NCI-H146 (cell line): ENCODE results near the gene ZBTB20.

Experiments
- DNase-seq: peaks from one replicate; lab custom pipeline; 2025; lab: John Stamatoyannopoulos, UW

ZBTB20 gene

DNA sequence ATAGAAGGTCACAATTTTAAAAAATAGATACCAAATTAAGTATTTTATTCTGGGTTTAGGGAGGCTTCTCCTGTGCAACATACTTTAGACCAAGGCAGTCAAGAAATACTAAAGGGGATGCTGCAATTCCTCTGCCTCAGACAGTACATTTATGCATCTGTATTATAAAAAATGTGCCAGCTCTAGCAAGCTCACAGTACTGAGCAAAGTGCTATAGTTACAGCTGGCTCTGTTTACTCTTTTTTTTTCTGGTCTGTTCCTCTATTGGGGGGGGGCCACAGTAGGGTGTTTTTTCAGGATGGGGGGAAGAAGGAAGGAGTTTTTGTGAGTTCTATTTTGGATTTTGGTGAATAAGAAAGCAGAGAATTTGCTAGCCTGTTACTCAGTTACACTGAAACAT lies 668.3 kb downstream of the ZBTB20 start:
- DNase-seq = no peak

DNA sequence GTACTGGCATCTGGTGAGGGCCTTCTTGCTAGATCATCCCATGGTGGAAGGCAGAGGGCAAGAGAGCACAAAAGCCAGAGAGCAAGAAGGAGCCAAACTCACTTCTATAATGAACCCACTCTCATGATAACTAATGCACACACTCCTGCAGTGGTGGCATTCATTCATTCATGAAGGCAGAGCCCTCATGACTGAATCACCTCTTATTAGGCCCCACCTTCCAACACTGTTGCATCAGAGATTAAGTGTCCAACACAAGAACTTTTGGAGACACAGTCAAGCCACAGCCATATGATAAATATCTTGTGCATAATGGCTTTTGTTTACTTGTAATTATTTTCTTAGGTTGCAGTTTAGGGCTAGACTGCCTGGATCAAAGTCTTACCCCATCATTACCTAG lies 670.6 kb downstream of the ZBTB20 start:
- DNase-seq = no peak

DNA sequence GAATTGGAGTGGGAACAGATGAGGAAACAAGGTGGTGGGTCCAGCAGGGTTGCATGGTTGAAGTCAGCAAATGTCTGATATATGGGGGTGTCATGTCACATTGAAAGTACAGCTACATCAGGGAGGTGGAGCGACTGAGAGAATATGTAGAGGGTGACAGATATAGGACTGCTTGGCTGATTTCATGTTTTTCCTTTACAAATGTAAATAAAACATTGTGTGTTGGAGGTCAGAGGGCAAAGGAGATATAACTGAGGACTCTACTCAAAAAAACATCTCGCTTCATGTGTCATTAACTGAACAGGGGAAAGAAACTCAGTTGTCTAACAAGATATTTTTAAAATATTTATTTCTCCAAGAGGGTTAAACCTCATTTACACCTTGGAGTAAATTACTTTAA lies 675.6 kb downstream of the ZBTB20 start:
- no peak for DNase-seq

DNA sequence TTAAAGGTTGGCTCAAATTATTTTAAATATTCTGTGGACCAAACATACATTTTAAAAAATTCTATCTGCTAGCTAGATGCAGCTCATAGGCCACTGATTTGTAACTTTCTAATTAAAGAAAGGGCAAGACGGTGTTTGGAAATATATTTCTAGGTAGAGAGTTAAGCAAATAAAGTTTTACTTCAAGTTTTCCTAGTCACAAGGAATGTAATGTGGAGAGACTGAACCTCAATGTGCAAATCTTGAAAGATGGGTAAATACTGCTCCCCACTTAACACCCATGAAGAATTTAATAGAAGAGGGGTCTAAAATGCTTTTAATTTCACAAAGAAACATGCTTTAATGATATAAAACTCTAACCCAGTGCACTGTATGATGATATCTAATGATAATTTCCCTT lies 678.0 kb downstream of the ZBTB20 start:
- DNase-seq = no peak

DNA sequence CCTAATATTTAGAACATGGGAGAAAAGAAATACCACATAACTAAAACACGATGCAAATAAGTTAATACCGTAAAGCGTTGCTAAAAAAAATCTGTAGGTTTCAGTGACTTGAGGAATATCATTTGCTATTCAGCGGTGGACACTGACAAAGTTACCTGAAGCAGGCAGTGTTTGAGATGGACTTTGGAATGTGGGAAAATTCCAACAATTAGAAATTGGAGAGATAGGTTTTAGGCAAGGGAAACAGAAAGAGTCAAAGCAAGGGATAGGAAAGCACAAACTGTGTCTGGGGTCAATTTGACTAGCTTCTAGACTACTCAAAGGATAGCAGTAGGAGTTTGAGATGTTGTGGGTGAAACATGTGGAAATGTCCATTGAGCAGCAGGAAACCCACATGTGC lies 680.3 kb downstream of the ZBTB20 start:
- no peak for DNase-seq

DNA sequence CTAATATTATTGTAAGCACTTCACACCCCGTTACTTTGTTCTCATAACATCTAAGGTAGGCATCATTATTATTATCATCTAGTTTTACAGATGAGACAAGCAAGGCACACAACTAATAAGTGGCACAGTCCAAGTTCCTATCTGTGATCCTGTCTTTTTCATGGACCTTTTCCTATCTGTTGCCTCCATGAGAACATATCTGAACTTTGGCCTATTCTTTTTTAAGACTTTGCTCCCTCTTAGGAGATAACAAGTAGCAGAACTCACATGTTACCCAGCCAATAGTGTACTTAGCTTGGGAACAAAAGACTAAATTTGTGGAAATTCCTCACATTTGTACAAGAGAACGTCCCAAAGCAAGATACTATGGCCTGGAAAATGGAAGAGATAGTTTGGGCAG lies 680.8 kb downstream of the ZBTB20 start:
- no peak for DNase-seq

DNA sequence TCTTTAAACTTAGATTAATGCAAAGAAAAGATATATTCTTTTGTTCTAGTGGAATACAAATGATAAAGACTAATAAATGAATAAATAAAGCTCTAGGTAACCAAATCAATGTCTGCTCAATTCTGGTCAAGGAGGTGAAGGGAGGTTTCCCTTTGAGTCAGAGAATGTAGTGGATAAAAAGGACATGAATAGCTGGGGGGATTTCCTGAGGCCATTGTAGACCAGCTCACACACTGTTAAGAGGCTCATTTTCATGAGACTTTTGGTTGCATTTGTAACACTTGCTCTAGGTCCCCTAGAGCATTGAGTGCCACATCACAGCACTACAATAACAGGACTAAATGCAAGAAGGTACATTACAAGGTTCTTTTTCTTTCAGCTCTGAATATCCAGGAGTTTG lies 682.5 kb downstream of the ZBTB20 start:
- DNase-seq = no peak

DNA sequence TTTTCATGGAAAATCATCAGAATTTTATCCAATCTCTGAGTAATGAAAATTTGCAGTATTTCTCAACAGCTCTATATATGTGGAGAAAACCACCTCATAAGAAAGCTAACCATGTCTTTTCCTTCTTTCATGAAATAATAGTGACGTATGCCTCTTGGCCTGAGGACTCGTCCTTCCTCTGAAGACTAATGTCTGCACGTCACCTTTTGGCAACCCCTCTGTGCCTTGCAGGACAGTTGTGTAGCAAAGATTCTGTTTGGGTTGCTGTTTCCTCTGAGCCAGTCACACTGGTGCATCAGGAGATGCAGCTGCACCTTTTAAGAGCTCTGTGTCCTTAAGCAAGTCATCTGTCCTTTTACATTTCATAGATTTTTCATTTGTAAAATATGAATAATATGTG lies 684.3 kb downstream of the ZBTB20 start:
- no peak for DNase-seq

DNA sequence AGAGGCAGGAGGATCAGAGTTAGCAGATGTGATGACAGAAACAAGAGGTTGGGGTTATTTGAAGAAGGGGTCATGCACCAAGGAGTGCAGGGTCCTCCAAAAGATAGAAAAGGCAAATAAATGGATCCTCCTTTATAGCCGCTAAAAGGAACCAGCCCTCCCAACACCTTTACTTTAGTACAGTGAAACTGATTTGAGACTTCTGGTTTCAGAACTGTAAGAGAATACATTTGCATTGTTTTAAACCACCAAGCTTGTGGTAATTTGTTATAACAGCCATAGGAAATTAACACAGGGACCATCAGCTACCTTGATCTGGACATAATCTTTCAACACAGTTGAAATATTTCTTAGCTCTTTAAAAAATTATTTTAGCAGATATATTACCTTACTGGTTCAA lies 686.6 kb downstream of the ZBTB20 start:
- no peak for DNase-seq

DNA sequence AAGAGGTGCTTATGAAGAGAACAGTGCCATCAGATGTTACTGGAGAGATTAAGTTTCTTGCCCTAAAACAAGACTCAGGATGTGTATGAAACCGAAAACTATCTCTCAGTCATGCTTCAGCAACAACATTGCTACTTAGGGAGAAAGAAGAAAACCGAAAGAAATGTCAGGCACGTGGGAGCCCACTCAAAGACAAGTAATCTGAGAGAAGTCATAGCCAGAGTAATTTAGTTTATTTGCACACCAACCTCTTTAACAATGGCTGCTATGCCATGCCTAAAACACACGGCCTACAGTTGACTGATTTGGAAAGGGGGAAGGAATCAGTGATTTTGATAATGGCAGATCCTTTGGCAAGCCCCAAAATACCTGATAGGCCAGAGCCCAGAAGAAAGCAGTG lies 690.3 kb downstream of the ZBTB20 start:
- no peak for DNase-seq

DNA sequence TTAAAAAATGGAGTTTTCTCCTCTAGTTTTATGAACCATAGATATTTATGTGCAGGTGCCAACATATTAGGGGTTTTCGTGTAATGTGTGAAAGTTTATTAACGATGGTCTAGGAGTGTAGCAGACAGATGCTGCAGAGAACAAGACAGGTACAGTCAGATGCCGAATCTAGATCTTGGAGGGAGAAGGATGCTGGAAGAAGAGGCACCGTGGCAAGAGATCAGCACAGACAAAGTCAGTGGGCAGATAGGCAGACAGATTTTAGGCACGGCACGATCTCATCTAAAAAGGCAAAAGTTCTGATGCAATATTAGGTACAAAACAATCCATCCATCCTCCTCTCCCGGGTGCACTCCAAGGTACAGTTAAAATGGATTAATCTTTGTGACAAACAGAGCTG lies 691.7 kb downstream of the ZBTB20 start:
- DNase-seq = no peak

DNA sequence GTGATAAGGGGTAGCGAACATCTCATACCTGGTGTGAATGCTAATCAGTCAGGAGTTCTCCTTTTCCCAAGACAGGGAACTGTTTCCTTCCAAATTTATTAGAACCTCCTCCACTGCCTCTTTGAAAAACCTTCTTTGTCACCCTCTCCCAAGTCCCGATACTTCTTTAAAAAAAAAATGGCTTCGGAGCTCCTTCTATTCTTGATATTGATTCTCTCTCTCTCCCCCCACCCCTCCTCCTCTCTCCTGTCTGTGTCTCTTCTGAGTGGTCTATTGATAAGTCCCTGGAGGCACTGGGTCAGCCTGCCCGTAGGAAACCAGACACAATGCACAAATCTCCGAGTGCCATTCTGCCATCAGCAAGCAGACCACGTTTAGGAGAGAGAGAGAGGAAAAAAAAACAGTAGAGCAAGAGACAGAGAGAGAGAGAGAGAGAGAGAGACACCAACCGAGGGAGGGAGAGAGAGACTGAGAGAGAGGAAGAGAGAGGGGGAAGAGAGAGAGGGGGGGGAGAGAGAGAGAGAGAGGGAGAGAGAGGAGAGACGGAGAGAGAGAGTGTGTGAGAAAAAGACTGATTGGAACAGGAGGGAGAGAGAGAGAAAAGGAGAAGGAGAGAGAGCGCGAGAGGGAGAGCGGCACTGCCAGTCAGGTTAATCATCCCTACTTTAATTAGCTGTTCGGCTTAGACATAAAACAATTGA lies 692.4 kb downstream of the ZBTB20 start:
- DNase-seq = peak; percentile 83

DNA sequence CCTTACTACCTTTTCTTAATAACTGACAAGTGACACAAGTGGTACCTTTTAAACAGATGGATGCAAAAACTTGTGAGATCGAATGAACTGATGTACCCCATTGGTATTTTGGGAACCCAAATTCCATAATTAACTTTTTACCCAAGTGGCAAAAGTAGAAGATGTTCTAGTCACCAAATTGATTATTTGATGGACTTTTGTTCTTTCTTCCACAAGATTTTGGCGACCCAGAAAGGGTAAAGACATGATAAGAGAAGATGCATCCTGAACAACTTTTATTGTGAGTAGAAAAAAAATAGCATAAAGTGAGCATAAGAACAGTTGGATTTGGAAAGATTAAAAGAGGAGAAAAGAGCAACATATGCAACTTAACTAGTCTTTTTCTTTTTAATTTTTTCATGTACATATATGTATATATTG lies 693.7 kb downstream of the ZBTB20 start:
- DNase-seq = no peak

DNA sequence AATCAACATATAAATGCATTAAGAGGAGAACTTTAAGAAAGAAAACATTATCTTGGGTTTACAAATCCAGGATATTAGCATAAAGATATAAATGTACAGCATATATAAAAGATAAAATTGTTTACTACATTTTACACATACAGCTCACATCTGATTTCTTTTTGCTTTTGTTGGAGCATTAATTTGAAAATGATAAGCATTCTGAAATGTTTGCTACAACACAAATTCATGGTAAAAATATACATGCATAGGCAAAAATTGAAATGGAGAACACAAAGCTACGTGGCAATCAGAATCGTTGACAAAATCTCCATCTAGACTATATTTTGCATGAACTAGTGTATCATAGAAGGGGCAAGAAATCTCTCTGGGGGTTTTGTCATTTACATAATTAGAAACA lies 694.2 kb downstream of the ZBTB20 start:
- DNase-seq = no peak

DNA sequence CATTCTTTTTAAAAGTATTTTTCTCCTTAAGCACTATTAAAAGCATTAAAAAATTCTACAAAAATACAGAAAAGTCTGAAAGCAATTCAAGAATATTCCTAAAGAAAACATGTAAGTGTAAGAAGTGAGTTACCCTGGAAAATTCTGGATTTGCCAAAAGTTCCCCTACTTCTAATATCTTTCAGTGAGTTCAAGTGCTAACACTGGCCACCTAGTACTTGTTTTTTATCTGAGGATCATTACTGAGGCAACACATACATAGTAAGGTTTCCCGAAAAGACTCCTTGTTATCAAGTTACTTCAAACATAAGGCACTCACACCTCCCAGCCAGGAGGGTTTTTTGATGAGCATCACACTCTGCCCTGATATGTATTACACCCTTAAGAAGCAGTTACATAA lies 694.8 kb downstream of the ZBTB20 start:
- DNase-seq = no peak

DNA sequence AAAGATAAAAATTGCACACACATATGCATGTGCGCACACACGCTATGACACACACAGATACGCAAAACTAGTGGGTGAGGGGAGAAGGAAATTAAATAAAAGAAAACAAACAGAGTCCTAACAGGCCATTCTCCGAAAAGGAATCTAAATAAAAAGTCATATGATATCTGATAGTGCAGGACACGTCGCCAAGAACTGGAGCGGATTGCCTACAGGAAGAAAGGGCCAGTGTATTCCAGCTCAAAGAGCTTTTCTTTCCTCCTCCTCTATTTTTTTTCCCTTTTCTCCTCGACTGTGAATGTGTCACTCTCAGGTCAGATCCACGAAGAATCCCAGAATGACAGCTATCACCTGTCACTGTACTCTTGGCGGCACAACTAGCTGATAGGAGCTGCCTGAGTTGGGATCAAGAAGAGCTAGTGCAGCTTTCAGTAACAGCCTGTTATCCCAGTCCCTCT lies 695.5 kb downstream of the ZBTB20 start:
- DNase-seq = peak; percentile 27

DNA sequence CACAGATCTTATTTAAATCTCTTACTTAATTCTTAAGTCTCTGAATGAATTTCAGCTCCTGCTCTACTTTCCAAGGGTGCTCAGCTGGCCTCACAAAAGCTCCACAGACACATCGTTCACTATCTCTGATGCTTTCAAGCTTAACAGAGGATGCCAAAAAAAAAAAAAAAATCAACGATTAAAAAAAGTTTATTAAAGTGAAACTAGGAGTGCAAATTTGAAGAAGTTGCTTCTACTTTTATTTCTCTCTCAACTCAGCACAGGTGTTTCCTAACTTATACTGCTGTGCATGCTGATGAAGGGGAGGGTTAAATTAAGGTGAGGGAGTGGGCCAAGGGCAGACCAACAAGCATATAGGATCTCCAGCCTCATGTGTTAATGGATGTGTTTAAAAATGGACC lies 696.0 kb downstream of the ZBTB20 start:
- no peak for DNase-seq

DNA sequence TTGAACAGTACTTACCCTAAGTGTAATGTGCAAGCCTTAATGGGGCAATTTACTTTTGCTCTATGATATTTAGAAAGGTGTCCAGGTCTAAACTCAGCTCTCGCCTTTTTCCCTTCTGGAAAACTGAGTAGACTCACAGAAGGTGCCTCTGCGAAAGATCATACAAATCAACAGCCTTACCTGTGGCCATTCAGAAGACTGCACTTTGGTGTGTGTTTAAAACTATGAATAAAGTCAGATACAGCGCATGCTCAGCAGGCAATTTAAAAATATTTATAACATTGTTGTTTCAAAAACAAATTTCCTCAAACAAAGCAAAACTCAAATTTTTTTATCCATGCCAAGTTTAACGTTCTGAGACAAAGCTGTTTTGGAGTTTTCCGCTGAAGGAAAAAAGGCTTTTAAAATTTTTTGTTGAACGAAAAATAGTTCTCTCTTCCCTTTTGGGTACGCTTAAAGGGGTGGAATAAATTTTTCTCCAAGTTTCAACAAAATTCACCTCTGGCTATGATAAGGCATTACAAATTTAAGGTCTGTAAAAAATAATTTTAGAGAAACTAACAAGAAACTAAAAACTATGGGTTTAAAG lies 697.0 kb downstream of the ZBTB20 start:
- no peak for DNase-seq

DNA sequence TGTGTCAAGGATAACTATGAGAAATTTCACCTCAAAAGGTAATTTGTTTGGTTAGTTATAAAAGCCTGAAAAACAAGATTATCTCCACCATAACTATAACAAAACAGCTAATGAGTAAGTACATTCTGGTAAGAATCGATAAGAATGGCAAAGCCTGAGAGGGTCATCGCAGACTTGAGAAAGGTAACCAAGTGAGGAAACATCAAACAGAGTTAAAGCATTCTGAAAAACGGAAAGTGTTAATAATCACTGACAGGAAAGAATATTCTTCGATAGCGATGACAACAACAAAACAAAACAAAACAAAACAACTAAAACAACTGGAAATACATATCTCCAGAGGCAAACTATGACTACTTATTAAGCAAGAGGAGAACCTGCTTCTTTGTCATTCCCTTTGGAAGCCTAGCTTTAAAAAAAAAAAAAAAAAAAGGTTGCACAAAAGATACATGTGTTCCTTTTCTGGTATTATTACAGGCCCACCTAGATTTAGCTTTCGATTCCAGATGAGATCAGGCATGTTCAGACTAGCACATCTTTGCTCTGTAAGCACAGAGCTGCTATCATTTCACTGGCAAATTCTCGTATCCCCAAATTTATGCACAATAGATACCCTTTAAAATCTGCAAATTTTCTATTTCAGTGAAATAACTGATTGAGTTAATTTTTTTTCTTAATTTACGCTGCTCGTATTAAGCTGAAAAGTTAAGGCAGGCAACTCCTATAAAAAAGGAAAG lies 697.6 kb downstream of the ZBTB20 start:
- no peak for DNase-seq

DNA sequence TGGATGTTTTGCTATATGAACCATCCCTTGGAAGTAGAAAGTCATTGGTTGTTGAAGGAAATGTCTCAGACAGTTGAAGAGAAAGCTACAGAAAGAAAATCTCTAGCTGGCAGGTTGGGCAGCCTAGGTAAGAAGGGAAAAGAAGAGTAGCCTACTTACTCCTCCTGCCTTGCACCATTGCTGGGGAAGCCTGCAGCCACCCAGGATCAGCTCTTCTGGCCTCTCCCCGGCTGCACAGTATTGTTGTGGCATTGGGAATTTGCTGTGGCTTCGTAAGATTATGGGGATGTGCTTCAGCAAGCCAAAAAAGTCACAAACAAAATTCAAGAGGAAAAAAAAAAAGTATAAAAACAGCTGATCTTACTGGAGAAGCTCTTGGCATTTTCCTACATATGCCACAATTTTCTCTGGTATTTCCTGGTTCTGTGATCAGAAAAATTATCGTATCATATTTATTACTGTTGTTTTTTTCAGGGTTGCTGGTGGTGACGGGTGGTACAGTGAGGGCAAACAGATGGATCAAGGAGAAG lies 699.1 kb downstream of the ZBTB20 start:
- no peak for DNase-seq

DNA sequence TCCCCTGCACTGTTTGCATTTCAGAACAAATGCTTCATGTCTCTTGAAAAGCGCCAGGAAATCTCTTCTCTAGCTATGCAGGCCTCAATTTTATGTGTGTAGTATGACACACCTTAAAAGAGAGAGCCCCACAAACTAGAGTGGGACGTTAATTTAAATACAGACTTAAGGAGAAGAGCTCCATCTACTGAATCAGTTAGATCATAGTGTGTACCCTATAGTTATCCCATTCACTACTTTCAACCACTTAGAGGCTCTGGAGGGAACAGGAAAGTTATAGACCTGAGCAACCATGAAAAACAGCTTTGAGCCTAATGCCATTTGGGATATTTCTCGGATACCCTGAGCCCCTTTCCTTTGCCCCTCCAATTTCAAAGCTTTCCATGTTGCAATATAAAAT lies 699.5 kb downstream of the ZBTB20 start:
- no peak for DNase-seq

DNA sequence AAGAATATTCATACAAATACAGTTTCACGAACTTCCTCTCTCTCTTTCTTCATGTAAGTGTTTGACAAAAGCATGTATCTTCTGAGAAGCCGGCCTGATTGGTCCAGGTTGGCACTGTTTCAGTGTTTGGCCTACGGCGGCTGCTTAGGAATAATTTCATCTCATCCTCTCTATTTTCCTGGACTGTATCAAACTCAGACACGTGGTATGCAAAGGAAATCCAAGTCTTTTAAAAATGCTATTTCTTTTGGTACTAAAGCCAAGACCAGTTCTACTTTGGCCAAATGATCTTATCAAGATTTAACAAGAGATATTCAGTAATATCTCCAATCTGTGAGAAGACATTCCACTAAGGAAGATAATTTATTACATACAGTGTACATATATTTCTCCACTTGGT lies 700.5 kb downstream of the ZBTB20 start:
- no peak for DNase-seq

DNA sequence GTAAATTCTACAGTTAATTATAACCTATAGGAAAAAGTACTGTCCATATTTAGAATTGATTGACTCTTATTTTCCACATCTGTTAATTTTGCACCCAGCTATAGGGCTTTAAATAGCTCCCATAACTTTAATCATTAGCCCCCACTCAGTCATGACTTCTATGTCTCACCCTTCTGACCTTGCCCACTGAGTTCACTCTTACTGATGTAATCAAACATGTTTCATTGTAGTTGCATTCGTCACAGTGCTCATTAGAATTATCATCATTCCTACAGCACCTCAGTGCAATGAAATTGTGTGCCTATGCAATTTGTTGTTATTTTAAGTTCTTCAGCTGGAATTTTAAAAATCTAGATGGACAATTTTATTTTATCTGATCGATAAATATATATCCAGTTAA lies 701.9 kb downstream of the ZBTB20 start:
- DNase-seq = no peak
